ENCODE data around the gene RAPGEF1.
"Not testable (repeated sequence)": the region's sequence is repeated elsewhere in the genome, so short reads cannot be mapped to it uniquely, and the experiment has no call there.

Gene RAPGEF1

DNA sequence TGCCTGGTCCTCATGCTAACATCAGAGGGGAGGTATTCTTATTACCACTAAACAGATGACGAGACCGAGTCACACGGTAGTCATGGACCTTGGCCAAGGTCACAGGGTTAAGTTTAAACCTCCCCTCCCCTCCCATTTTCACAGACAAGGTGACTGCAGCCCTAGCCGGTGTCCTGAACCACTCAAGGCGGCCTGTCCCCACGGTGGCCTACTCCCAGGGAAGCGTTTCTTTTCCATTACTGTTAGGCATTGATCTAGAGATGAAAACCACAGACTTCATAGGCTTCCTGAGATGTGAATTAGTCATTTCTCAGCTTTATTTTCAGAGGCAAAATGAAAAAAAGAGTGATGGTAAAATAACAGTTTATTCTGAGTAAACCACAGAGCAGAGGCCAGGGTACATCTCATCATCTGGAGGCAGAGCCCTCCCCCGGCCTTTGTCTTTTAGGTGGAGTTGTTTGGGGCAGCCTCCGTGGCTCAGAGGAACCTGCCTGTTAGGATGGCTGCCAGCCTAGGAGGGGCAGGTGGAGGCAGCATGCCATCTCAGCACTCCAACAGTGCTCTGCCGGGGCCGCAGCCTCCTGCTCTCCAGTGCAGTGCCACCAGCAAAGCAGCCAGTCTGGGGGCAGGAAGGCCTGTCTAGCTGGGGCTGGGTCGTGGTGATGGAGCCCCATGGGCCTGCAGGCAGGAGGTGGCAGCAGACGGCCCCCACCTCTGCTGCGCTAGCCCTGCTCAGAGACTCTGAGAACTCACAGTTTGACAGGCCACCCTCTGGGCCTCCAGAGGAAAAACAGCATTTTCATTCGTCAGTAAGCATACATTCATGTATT lies 71.2 kb downstream of the RAPGEF1 start:
- peak; percentile 60 for DNase-seq

DNA sequence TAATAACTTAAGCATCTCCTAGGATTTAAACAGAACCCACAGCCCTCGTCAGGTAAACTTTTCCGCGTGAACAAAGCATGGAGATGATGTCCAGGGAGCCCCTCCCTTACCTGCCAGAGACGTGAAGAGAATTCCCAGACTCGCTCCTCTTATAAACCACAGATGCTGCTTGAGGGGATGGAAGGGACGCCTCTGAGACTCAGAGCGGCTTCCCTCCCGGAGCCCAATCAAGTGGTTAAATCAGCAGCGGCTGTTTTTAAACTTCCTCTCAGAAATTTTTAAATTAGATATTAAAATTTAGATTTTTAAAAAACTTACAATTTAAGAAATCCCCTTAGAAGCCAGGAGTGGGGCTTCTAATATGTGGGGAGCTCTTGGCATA lies 71.8 kb downstream of the RAPGEF1 start:
- DNase-seq, result no peak

DNA sequence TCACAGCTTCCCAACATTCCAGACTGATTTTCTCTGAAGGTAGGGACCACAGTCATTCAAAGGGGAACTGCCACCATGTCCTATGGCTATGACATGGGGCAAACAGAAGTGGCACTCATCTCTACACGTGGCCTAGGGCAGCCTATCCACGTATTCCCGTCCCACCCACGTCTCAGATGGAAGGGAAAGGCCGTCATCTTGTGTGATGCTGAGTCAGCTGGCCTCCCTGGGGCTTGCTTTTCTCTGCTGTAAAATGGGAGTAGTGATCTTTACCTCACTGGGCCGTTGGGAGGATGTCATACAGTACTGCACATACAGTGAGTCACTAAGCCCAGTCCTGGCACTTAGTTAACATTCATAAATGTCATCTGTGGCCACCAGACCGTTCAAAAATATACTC lies 72.3 kb downstream of the RAPGEF1 start:
- peak; percentile 53 for DNase-seq

DNA sequence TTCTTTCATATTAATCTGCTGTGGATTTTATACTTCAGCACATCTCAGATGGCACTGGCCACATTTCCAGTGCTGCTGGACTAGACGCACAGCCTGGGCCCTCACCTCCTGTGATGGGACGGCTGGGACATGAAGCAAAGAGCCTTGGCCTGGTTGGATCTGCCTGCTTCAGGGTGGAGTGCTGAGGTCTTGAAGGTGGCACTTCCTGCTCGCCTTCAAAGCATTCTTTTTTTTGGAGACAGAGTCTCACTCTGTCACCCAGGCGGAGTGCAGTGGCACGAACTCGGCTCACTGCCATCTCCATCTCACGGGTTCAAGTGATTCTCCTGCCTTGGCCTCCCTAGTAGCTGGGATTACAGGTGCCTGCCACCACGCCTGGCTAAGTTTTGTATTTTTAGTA lies 73.1 kb downstream of the RAPGEF1 start:
- DNase-seq, result peak; percentile 23

DNA sequence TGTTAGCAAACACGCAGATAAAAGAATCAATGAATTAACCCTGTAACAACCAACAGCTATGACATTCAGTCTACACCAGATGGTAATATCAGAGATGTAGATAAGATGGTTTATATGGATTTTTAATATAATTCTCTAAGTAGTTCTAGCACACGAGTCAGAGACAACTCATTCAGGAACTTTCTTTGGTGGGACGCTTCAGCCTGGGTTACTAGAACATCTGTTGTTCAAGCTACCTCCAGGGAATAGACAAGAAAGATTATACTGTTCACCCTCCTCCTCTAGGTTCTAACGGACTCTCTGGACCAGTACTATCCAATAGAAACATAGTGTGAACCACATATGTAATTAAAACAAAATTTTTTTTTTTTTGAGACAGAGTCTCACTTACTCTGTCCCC lies 73.8 kb downstream of the RAPGEF1 start:
- no peak for DNase-seq

DNA sequence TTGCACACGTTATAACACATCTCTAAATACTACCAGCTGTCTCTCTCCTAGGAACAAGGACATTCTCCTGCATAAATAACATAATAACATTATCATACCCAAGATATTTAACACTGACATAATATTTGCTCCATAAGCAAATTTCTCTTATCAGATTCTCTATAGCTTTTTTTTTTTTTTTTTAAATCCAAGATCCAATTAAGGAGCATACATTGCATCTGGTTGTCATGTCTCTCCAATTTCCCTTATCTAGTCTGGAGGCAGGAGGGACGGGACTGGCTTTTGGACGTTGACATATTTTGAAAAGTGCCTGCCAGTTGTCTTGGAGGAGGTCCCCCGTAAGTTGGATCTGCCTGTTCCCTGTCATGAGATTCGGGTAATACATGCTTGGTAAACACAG lies 76.6 kb downstream of the RAPGEF1 start:
- DNase-seq, result no peak

DNA sequence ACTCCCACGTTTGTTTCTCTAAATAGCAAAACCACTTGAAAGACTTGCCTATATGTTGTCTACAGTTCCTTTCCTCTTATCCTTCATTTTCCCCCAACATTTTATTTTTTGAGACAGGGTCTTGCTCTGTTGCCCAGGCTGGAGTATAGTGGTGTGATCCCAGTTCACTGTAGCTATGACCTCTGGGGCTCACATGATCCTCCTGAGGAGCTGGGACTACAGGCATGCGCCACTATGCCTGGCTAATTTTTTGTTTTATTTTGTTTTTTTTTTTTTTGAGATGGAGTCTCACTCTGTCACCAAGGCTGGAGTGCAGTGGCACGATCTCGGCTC lies 77.6 kb downstream of the RAPGEF1 start:
- not testable (repeated sequence) for DNase-seq

DNA sequence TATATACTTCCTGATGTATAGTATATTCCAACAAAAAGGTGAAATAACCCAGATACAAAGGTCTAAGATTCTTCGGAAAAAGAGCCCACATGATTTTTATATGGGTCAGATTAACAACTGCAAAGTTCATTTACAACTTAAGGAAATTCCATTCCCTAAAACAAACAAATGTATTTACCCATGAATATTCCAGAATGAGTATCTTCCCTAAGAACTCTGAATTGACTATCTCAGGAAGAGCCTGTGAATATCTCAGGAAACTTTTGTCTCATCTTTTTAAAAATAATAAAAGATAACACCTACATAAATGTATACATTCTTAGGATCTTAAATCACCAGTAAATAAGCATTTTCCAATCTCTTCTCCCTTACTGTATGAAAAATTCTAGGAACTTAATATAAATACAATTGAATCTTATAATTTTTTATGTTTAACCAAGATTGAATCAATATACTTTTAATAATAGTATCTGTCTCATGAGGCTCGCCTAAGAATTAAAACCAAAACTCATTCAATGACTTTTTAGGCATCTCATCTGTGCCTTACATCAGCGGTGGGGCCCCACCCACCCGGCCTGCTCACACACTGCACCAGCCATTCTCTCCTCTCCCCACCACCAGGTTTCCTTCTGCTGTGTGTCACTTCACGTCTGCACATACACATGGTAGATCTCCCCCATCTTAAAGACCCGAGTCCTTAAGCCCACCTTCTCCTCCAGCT lies 78.1 kb downstream of the RAPGEF1 start:
- peak; percentile 47 for DNase-seq

DNA sequence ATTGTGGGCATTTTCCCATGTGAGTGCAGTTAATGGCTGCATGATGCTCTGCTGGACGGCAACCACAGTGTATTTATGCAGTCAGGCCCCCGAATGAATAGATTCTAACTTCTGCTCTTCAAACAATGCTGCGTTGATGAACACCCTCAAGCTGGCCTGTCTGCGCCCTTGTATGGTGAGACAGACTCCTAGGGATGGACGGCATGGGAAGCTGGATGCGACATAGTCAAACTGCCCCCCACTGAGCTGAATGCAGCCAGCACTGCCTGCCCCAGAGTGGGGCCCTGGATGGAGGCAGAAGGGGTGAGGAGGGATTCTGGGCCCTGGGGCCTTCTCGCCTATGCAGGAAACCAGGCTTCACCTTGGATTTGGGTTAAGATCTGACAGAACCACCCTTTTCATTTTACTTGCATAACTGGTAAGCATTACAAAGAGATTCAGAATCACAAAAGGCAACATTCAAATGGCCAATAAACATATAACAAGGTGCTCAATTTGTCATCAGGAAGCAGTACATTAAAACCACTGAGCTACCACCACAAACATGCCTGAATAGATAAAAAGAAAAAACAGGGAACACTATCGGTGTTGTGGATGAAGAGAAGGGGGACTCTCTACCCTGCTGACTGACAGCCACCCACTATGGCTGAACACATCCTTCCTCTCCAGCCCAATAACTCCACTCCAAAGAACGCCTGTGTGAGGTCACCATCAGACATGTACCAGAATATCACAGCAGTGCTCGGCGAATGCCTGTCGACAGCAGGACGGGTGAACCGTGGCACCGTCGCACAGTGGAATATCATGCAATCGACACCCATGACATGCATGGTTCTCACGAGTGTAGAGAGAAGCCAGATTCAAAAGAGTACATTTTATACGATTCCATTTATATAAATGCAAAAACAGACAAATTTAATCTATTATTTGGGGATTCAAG lies 79.1 kb downstream of the RAPGEF1 start:
- no peak for DNase-seq

DNA sequence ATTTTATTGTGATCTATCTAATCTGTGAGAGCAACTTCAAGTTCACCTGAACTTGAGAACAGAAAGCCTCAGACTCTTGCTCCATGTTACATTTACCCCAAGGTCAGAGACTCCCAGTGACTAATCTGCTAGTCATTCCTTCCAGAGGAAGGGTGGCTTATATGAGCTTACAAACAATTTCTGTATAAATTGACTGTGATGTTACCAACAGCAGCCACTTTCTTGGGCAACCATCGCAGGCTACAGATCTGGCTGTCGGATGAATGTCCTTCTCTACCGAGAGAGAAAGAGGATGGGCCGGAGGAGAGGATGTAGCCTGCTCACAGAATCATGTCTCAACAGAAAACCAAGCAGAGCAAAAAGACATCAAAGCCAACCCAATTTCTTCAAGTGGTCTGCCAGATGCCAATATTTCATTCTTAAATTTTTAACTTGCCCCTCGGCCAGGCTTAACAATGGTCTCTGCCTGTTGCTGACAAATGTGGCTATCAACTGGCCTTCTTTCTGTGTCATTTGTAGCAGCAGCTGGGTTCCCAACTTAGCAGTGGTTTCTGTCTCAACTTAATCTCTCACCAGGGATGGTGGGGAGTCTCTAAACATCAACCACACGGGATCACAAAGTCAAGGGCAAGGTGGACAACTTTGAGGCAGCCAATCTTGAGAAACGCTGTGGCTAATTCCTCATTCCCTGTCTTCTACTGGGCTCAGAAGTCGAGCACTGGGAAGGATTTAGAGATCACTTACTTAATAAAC lies 81.3 kb downstream of the RAPGEF1 start:
- DNase-seq, result no peak

DNA sequence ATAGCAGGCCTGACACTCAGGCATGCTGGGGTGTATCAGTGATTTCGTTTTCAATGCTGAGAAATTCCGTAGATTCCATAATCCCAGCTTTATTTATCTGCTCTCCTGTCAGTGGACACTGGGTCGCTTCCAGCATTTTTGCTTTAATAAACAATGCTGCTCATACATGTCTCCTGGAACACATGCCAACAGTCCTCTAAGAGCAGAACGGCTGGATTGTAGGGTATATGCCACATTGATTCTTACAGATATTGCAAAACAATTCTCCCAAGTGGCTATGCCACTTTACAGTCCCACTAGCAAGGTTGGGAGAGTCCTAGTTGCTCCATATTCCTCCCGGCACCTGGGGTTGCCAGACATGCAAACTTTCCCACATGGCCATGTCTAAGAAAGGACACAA lies 81.9 kb downstream of the RAPGEF1 start:
- no peak for DNase-seq

DNA sequence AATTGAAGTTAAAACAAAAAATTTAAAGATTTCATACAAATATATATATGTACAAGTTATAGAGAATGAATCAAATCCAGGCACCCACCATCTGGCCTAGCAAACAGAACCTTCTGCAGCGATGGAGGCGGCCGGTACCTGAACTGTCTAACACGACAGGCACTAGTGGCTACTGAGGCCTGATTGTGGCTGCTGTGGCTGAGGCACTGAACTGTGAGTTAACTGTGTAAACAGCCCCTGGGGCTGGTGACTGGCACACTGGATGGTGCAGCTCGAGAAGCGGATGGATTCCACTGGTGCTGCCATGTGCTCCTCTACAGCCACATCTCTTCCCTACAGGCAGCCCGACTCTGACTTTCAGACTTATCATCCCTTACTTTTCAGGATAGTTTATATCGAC lies 82.4 kb downstream of the RAPGEF1 start:
- no peak for DNase-seq

DNA sequence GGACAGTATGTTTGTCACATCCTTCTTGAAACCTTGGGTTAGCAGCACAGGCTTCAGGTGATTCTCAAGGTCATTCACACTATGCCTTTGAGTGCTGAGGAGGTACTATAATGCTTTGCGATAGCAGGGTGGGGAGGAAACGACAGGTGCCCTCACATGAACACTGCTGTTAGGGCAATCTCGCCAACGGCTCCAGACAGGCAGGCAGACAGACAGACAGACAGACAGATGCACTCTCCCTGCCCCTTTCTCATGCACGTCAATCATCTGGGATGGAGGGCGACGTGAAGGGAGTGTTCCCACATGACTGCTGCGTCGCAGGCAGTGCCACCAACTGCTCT lies 82.9 kb downstream of the RAPGEF1 start:
- DNase-seq, result peak; percentile 42

DNA sequence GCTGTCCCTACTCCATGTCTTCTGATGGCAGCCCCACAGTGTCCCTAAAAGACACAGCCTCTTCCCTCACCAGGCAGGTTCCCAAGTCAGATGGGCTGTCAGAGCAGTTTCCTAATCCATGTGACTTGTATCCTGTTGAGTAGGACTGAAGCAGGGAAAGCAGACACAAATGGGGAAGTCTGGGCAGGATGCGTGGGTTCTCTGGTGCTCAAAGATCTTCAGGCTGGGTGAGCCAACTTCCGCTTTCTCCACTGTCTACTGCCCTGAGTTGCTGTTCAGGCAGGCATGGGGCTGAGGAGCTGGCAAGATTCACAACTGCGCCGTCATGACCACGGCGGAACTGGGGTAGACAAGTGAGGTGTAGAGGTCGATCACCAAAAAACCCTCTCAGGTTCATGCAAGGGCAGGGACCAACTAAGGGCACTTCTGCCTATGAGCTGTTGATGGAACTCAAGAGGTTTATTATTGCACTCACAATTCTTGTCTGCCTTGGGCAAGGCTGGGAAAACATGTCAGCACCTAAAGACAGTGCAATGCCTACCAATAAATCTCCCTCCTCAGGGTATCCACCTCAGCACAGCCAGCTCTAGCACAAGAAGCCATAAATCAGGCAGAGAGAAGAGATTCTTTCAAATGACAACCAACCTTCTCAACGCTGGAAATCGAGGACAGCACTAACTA lies 83.4 kb downstream of the RAPGEF1 start:
- peak; percentile 66 for DNase-seq

DNA sequence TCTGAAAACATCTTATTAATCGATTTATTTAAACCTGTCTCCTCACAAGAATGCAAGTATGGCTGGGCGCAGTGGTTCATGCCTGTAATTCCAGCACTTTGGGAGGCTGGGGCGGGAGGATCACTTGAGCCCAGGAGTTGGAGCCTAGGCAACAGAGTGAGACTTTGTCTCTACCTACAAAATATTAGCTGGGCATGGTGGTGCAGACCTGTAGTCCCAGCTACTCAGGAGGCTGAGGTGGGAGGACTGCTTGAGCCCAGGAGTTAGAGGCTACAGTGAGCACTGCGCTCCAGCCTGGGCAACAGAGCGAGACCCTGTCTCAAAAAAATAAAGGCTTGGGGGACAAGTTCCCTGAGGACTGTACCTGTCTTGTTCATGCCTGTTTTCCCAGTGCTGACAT lies 85.5 kb downstream of the RAPGEF1 start:
- DNase-seq, result not testable (repeated sequence)

DNA sequence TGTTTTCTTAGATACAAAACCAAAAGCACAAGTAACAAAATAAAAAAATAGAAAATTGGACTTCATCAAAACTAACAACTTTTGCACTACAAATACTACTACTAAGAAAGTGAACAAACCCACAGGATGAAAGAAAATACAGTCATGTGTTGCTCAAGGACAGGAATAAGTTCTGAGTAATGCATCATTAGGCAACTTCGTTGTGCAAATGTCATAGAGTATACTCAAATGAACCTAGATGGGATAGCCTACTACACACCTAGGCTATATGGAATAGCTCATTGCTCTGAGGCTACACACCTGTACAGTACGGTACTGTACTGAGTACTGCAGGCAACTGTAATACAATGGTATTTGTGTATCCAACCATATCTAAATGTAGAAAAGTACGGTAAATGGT lies 88.3 kb downstream of the RAPGEF1 start:
- DNase-seq, result no peak

DNA sequence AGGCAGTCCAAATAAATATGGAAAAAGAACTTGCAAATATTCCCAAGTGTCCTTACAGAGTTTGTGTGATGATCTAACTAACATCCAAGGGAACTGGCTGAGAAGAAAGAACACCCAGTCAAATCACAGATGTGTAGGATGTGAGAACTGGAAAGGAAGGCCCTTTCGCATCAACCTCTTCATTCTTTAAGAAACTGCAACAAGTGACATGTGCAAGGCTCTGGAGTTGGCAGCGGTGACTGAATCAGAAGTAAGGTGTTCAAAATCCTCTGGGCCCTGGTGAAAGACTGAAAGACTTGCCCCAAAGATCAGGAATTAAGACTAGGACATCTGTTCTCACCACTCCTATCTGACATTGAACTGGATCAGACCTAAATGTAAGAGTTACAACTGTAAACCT lies 88.7 kb downstream of the RAPGEF1 start:
- DNase-seq, result no peak

DNA sequence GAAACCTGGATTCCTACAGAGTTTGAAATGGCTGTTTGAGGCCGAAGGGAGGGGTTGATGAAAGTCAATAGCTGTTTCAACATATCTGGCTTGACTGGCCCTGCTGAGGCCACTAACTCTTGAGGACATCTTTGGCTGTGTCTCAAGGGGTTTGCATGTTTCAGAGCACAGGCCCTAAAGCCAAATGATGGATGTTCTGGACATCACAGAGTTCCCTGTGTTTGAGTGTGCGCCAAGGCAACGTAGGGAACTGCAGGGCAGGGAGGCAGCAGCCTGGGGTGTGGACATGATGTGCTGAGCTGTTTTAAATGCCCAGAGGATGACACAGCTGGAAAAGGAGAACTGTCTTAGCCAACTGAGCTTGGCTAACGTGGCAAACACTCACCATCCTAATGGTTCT lies 89.6 kb downstream of the RAPGEF1 start:
- no peak for DNase-seq

DNA sequence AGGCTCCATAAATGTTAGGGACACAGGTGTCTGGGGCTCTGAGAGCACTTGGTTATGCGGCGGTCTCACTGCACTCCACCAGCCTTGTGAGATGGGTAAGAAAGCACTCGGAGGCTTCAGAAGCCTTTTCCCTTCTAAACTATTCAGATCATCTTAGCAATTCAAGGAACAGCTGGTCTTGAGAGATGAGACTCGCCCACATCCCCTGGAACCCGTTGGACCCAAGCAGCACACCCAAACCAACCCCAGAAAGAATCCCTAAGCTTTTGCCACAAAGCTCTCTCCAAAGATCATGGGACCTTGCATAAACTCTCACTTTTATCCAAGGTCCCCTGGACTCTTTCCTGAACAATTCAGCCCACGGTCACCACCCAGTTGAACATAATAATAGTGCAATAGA lies 90.2 kb downstream of the RAPGEF1 start:
- no peak for DNase-seq

DNA sequence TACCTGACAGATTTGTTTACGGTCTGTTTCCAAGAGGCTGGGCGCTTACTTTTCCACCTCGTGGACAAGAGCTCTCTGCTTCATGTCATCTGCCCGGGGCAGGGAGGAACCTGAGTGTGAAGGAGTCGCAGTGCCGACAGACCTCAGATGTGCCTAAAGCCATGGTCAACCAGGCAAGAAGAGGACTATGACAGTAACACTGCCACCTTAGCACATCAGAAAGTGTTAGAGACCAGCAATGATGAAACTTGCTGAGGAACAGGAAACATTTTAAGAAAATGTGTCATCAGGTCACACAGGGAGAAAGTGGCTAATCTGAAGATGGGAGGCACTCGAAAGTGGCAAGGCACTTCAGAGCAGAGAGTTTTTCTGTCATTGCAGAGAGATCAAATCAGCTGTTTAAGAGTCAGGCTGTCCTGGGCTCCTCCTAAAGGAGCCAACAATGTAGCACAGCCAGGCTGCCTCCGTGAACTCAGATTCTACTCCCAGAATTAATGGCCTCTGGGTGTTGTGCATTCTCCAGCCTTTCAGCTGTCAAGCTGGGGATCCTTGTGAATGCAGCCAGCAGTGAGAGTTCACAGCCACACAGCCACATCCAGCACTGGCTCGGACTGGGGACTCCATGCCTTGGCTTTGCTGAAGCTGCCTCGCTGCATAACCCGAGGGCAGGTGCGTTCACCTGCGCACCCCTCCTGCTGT lies 94.6 kb downstream of the RAPGEF1 start:
- no peak for DNase-seq

DNA sequence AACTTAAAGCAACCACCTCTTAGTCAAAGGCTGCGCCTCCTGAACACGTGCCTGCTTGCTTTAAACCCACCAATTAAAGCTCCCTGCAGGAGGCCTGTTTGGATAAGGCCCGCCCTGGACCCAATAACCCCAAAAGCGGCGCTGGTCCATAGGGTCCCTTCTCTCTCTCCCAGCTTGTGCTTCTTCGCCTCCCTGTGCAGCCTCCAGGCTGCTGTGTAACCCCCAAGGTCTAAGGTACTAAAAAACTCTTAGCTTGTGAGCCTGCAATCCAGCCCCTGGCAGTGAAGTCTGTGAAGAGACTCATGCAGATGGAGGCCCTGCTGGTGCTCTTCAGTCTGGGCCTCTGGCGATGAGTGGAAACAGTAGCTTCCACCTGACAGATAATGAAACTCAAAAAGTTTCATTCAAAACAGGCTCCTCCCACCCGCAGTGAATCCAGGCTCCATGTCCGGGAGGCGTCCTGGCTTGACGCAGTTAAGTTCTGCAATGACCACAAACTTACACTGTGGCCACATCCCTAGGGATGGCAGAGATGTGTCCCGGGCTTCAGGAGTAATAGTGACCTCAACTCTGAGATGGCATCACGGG lies 97.3 kb downstream of the RAPGEF1 start:
- DNase-seq, result no peak
